Erythroblast (primary cell): ENCODE data around the gene PSMB9.
"Not testable (repeated sequence)": the region's sequence is repeated elsewhere in the genome, so short reads cannot be mapped to it uniquely, and the experiment has no call there.

Experiments used
- GATA1 ChIP-seq: IDR thresholded peaks from 2 replicates; pipeline ENCODE4 v1.6.1; 2011; ENCODE audit warnings: low read depth, mild to moderate bottlenecking, control low read depth, low read length, moderate library complexity
- POLR2A ChIP-seq: IDR thresholded peaks from 2 replicates; pipeline ENCODE4 v1.6.1; 2011; ENCODE audit warnings: mild to moderate bottlenecking, low read length

DNA sequence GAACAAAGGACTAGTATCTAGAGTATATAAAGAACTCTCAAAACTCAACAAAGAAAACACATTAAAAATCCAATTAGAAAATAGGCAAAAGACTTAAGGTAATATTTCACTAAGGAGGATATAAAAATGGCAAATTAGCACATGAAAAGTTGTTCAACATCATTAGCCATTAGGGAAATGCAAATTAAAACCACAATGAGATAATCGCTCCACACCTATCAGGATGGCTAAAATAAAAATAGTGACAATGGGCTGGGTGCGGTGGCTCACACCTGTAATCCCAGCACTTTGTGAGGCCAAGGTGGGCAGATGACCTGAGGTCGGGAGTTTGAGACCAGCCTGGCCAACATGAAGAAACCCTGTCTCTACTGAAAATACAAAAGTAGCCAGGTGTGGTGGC lies 27.0 kb downstream of the PSMB9 start:
- TF ChIP-seq POLR2A, GATA1: not testable (repeated sequence)
